OCI-LY1 (cell line): Measurements from ENCODE around the gene NOXO1.

ENCODE experiments used
- H2AFZ ChIP-seq: fragments of 200-600 bp; sonication (generic), shearing (Covaris generic); 2 replicates; pipeline ENCODE4 v1.6.0; 2014; ENCODE audit warnings: antibody characterized with exemption, mild to moderate bottlenecking, low read length
- H3F3A ChIP-seq: fragments of 200-600 bp; sonication (generic), shearing (Covaris generic); 2 replicates; pipeline ENCODE4 v1.6.0; 2014; ENCODE audit warnings: mild to moderate bottlenecking, antibody characterized with exemption, low read length, moderate library complexity; ENCODE audit not compliant: insufficient read depth
- H3K27ac ChIP-seq: fragments of 200-600 bp; sonication (generic); 2 replicates; pipeline ENCODE4 v1.5.1; 2014; ENCODE audit warnings: low read length, mixed run types, mild to moderate bottlenecking, low read depth; ENCODE audit not compliant: poor library complexity, severe bottlenecking
- H3K27me3 ChIP-seq: fragments of 200-600 bp; sonication (generic); 2 replicates; pipeline ENCODE4 v1.6.0; 2014; ENCODE audit warnings: antibody characterized with exemption, mild to moderate bottlenecking, low read length, moderate library complexity; ENCODE audit not compliant: insufficient read depth
- H3K36me3 ChIP-seq: fragments of 200-600 bp; sonication (generic); 2 replicates; pipeline ENCODE4 v1.6.1; 2014; ENCODE audit warnings: mild to moderate bottlenecking, antibody characterized with exemption, low read length, moderate library complexity, mixed read lengths; ENCODE audit not compliant: insufficient read depth
- H3K4me1 ChIP-seq: fragments of 200-600 bp; sonication (generic); 2 replicates; pipeline ENCODE4 v1.5.1; 2014; ENCODE audit warnings: mild to moderate bottlenecking, low read length, moderate library complexity; ENCODE audit not compliant: insufficient read depth, severe bottlenecking
- H3K4me2 ChIP-seq: fragments of 200-600 bp; sonication (generic), shearing (Covaris generic); 2 replicates; pipeline ENCODE4 v1.6.1; 2014; ENCODE audit warnings: low read length
- H3K4me3 ChIP-seq: fragments of 200-600 bp; sonication (generic); 2 replicates; pipeline ENCODE4 v1.5.1; 2014; ENCODE audit warnings: low read length, low read depth, mild to moderate bottlenecking, mixed read lengths; ENCODE audit not compliant: poor library complexity, severe bottlenecking
- H3K79me2 ChIP-seq: fragments of 200-600 bp; shearing (Covaris generic); 2 replicates; pipeline ENCODE4 v1.6.1; 2016; ENCODE audit warnings: mixed run types, low read length, mixed read lengths; ENCODE audit not compliant: insufficient read depth
- H3K9ac ChIP-seq: fragments of 200-600 bp; sonication (generic), shearing (Covaris generic); 2 replicates; pipeline ENCODE4 v1.6.1; 2014; ENCODE audit warnings: mild to moderate bottlenecking, low read length, mixed read lengths
- H3K9me2 ChIP-seq: fragments of 200-600 bp; sonication (generic), shearing (Covaris generic); 2 replicates; pipeline ENCODE4 v1.6.1; 2014; ENCODE audit warnings: low read depth, mild to moderate bottlenecking, low read length, mixed read lengths
- H3K9me3 ChIP-seq: fragments of 200-600 bp; shearing (Covaris generic); 2 replicates; pipeline ENCODE4 v1.6.1; 2014; ENCODE audit warnings: low read length, mixed read lengths
- H4K20me1 ChIP-seq: fragments of 200-600 bp; sonication (generic), shearing (Covaris generic); 2 replicates; pipeline ENCODE4 v1.6.0; 2016; ENCODE audit warnings: mild to moderate bottlenecking, low read length; ENCODE audit not compliant: insufficient read depth
- CTCF ChIP-seq: fragments of 200-600 bp; sonication (generic), shearing (Covaris generic); IDR thresholded peaks from 2 replicates; pipeline ENCODE4 v1.5.1; 2017; ENCODE audit warnings: mild to moderate bottlenecking, antibody characterized with exemption, low read length, moderate library complexity, mixed read lengths
- EZH2 ChIP-seq: fragments of 200-600 bp; sonication (generic), shearing (Covaris generic); IDR thresholded peaks from 2 replicates; pipeline ENCODE4 v1.8.0; 2017; ENCODE audit warnings: borderline replicate concordance, mixed run types, mild to moderate bottlenecking, antibody characterized with exemption, low read length, moderate library complexity, mixed read lengths

NOXO1 gene

GRCh38 chr16:2024032-2024420 is 42.8 kb upstream of the NOXO1 start:
- no peaks in the 10 kb centered on the region for H3K79me2 ChIP-seq
- peaks cover 16% of the 10 kb centered on the region for H3K4me1 ChIP-seq
- H3K27me3 ChIP-seq: peaks cover 16% of the 10 kb centered on the region
- no peaks in the 10 kb centered on the region for H4K20me1 ChIP-seq
- H3K36me3 ChIP-seq: no peaks in the 10 kb centered on the region
- H3K9me3 ChIP-seq: no peaks in the 10 kb centered on the region
- no peaks in the 10 kb centered on the region for H3F3A ChIP-seq
- no peak overlapping the region for H3K4me3 ChIP-seq
- no peak overlapping the region for H3K9ac ChIP-seq
- H3K4me2 ChIP-seq: no peak overlapping the region
- no peak for TF ChIP-seq CTCF
- TF ChIP-seq EZH2: no peak
- H2AFZ ChIP-seq: no peak overlapping the region
- H3K9me2 ChIP-seq: no peaks in the 10 kb centered on the region
- H3K27ac ChIP-seq: no peak overlapping the region

GRCh38 chr16:2023092-2024031 is 42.1 kb upstream of the NOXO1 start:
- H3K9ac ChIP-seq: peak overlapping the region; percentile 32; the same call in 1 of the 2 replicates
- peaks cover 16% of the 10 kb centered on the region for H3K4me1 ChIP-seq
- no peaks in the 10 kb centered on the region for H3K79me2 ChIP-seq
- H3K27ac ChIP-seq: no peak overlapping the region
- TF ChIP-seq CTCF (peak; percentile 95), EZH2 (no peak)
- no peaks in the 10 kb centered on the region for H4K20me1 ChIP-seq
- H3K36me3 ChIP-seq: no peaks in the 10 kb centered on the region
- no peaks in the 10 kb centered on the region for H3K9me3 ChIP-seq
- peak overlapping the region; percentile 45 for H3K4me3 ChIP-seq
- H3K9me2 ChIP-seq: no peaks in the 10 kb centered on the region
- H3K27me3 ChIP-seq: peaks cover 16% of the 10 kb centered on the region
- no peak overlapping the region for H2AFZ ChIP-seq
- no peaks in the 10 kb centered on the region for H3F3A ChIP-seq
- peak overlapping the region; percentile 64 for H3K4me2 ChIP-seq

GRCh38 chr16:2022723-2023091 is 41.4 kb upstream of the NOXO1 start:
- no peaks in the 10 kb centered on the region for H3K79me2 ChIP-seq
- no peaks in the 10 kb centered on the region for H3K36me3 ChIP-seq
- no peaks in the 10 kb centered on the region for H3F3A ChIP-seq
- TF ChIP-seq CTCF (no peak), EZH2 (no peak)
- H3K27me3 ChIP-seq: peaks cover 9% of the 10 kb centered on the region; the same call in 1 of the 2 replicates
- H3K4me2 ChIP-seq: peak overlapping the region; percentile 64
- H3K27ac ChIP-seq: no peak overlapping the region
- H3K9me3 ChIP-seq: no peaks in the 10 kb centered on the region
- peaks cover 16% of the 10 kb centered on the region for H3K4me1 ChIP-seq
- peak overlapping the region; percentile 45 for H3K4me3 ChIP-seq
- no peak overlapping the region for H2AFZ ChIP-seq
- no peaks in the 10 kb centered on the region for H3K9me2 ChIP-seq
- H4K20me1 ChIP-seq: no peaks in the 10 kb centered on the region
- H3K9ac ChIP-seq: peak overlapping the region; percentile 32; the same call in 1 of the 2 replicates
